RWPE1 (cell line): ENCODE measurements around the gene MYL5.

Source experiments
- CTCF ChIA-PET: fragments of 350-600 bp; sonication (Branson Sonifier 250); formaldehyde crosslinking; extraction: SDS; loops from one replicate; lab custom pipeline; 2021; lab: Yijun Ruan, JAX
- POLR2A ChIA-PET: fragments of 400-600 bp; formaldehyde crosslinking; extraction: SDS; loops from one replicate; lab custom pipeline; 2020; ENCODE audit warnings: antibody characterized with exemption; ENCODE audit not compliant: low non-redundant PET; lab: Yijun Ruan, JAX
- DNase-seq: peaks from one replicate; pipeline ENCODE4 v3.0.0; 2012; ENCODE audit warnings: low spot score
- H3K27ac ChIP-seq: fragments of 450-650 bp; 2 replicates; pipeline ENCODE4 v1.5.1; 2017
- TF ChIP-seq, protein P1 (sequence below): fragments of 450-650 bp; conservative IDR thresholded peaks from 2 replicates; pipeline ENCODE4 v1.5.1; 2017; ENCODE audit warnings: low read depth, mild to moderate bottlenecking

MYL5 gene

GRCh38 chr4:681736-682451, 7.6 kb downstream of the MYL5 start:
- peak overlapping the region; percentile 35; the same call in 1 of the 2 replicates for H3K27ac ChIP-seq
- CTCF ChIA-PET, result interaction anchor here (0.7 kb wide), 1 partner anchor 576 kb away, joined by 3 read pairs; no protein-coding TSS in a partner anchor
- TF ChIP-seq, protein P1, sequence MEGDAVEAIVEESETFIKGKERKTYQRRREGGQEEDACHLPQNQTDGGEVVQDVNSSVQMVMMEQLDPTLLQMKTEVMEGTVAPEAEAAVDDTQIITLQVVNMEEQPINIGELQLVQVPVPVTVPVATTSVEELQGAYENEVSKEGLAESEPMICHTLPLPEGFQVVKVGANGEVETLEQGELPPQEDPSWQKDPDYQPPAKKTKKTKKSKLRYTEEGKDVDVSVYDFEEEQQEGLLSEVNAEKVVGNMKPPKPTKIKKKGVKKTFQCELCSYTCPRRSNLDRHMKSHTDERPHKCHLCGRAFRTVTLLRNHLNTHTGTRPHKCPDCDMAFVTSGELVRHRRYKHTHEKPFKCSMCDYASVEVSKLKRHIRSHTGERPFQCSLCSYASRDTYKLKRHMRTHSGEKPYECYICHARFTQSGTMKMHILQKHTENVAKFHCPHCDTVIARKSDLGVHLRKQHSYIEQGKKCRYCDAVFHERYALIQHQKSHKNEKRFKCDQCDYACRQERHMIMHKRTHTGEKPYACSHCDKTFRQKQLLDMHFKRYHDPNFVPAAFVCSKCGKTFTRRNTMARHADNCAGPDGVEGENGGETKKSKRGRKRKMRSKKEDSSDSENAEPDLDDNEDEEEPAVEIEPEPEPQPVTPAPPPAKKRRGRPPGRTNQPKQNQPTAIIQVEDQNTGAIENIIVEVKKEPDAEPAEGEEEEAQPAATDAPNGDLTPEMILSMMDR, result no peak
- POLR2A ChIA-PET, result no interaction called here
- DNase-seq, result peak; percentile 69

DNA sequence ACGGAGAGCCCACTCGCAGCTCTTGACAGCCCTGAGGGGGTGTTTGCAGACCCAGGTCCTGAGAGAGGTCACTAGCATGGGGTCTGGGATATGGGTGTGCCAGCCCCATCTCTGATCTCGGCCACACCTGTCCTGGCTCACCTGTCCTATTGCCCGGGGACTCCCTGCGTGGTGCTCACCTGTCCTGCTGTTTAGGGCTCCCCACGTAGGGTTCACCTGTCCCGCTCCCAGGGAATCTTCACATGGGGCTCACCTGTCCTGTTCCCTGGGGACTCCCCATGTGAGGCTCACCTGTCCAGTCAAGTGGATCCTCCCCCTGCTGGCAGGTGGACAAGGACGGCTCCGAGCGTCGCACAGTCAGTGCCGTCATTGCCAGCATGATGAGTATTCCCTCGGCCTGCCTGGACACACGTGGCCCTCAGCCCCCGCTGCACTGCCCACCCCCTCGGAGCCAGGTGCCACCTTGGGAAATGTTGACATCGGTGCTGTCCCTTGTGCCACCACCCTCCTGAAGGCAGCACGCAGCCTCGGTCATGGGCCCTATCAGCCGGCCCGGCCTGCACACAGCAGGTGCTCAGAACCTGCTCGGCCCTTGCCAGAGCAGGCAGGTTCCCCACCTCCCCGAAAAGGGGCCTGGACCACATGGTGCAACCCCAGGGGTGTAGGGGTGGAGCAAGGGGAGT, 8.3 kb downstream of the MYL5 start:
- H3K27ac ChIP-seq, result no peak overlapping the region
- CTCF ChIA-PET, result no interaction called here
- no peak for DNase-seq

DNA sequence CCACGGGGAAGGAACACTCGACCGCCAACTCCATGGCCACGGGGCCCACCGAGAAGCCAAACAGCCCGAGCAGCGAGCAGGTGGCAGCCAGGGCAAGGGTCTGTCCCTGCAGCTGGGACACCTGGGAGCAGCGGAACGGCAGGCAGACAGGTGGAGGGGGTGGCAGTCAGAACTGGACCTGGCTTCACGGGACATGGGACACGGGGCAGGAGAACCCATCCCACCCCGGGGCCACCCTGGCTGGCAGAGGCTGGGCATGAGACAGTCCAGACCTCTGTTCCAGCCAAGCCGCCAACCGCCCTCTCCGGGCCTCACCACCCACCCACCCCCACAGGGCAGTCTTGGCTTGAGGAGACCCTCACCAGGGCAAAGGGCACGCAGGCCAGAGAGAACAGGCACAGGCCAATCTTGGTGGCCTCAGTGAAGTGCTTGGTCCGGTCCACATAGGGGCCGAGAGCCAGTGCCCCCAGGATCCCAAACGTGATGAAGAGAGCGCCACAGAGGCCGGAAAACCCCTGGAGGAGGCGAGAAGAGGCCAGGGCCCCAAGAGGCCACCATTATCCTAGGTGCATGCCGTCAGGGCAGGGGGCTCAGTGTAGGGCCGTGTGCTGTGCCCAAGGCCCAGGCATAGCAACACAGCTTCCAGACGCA, 9.0 kb downstream of the MYL5 start:
- no peak for DNase-seq
- TF ChIP-seq, protein P1, result no peak
- H3K27ac ChIP-seq, result no peak overlapping the region
- POLR2A ChIA-PET, result no interaction called here
- CTCF ChIA-PET, result interaction anchor here (0.9 to 1.2 kb wide), 2 partner anchors 17 to 99 kb away, joined by 3 read pairs; no protein-coding TSS in a partner anchor

More for the DNA sequence above, 8.3 kb downstream of the MYL5 start:
- TF ChIP-seq, protein P1, result no peak
- POLR2A ChIA-PET, result no interaction called here

DNA sequence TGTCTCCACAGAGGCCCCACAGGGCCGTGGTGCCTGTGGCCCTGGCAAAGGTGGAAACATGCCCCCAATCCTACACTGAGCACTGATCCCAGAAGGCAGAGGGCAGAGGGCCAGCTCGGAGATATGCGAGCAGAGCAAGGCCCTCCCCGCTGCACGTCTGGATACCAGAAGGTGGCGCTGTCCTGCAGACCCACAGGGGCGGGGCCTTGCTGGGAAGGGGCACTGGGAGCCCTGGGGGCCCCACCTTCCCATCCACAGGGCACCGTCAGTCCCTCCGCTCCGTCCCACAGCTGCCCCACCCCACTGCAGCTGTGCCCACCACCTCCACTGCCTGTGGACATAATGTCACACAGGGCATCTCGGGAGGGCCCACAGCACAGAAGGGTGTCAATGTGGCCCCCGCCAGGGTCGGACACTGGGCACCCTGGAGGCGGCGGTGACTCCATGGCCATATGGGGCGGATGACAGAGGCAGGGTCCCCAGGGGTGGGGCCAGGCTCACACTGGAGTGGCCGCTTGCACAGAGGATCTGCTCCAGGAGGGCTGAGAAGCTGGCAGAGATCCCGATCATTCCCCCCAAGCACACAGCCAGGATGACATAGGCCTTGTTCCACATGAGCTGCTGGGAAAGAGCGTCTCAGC, 9.8 kb downstream of the MYL5 start:
- ChIA-PET POLR2A (no interaction called here), CTCF (interaction anchor here (0.7 to 1.2 kb wide), 4 partner anchors 16 to 295 kb away, joined by 3 read pairs; no protein-coding TSS in a partner anchor)
- TF ChIP-seq, protein P1, result peak; percentile 63
- no peak for DNase-seq
- H3K27ac ChIP-seq, result no peak overlapping the region

DNA sequence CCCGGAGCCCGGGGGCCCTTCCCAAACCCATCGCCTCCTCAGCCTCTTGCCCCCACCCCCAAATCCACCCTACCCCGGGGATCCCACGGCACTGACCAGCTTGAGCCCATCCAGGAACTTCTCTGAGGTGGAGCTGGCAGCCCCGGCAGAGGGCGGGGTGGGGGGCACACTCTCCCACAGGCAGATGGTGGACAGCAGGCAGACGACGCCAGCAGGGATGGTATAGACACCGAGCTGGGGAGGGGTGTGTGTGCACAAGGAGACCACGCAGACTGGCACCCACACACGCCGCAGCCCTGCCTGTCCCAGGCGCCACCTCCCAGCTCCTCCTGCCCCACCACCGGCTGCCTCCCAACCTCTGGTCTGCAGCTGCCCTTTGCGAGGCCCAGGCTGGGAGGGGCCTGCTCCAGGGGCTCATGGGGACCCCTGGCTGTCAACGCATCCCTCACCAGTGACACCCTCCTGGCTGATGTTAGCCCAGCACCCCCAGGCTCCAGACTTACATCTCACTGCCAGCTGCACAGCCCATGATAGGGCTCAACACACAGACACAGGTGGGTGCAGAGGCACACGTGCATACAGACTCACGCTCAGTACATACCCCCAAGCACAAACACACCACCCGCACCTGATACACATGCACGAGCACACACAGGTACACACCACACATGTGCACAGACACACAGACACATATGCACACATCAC, 10.4 kb downstream of the MYL5 start:
- no peak for DNase-seq
- TF ChIP-seq, protein P1, result no peak
- no peak overlapping the region for H3K27ac ChIP-seq
- ChIA-PET CTCF (interaction anchor here (0.7 to 1.2 kb wide), 3 partner anchors 15 to 295 kb away, joined by 3 read pairs; no protein-coding TSS in a partner anchor), POLR2A (no interaction called here)
